ENCODE results near the gene C1orf226.

- no peak for TF ChIP-seq CTCF (IDR thresholded peaks at IDR 0.05; ENCODE audit: low read depth, low read length)
- no peak for TF ChIP-seq POLR2A (IDR thresholded peaks at IDR 0.05; ENCODE audit: extremely low read depth, insufficient read length)
- TF ChIP-seq MAX (IDR thresholded peaks at IDR 0.05; ENCODE audit: low read depth, low read length): no peak
- TF ChIP-seq MYC (IDR thresholded peaks at IDR 0.05; ENCODE audit: low read depth, low read length): no peak
Measured at GRCh38 chr1:162364498-162364897, 17.0 kb upstream of the C1orf226 start.
